ENCODE results near the gene KRT73. TPM values are rescaled to one million over a fixed set of nuclear protein-coding genes. Genes with fewer than 3 reads are reported as not detected.

The KRT73 gene
- total RNA-seq, 1 experiment from 2014 or later: not detected

DNA sequence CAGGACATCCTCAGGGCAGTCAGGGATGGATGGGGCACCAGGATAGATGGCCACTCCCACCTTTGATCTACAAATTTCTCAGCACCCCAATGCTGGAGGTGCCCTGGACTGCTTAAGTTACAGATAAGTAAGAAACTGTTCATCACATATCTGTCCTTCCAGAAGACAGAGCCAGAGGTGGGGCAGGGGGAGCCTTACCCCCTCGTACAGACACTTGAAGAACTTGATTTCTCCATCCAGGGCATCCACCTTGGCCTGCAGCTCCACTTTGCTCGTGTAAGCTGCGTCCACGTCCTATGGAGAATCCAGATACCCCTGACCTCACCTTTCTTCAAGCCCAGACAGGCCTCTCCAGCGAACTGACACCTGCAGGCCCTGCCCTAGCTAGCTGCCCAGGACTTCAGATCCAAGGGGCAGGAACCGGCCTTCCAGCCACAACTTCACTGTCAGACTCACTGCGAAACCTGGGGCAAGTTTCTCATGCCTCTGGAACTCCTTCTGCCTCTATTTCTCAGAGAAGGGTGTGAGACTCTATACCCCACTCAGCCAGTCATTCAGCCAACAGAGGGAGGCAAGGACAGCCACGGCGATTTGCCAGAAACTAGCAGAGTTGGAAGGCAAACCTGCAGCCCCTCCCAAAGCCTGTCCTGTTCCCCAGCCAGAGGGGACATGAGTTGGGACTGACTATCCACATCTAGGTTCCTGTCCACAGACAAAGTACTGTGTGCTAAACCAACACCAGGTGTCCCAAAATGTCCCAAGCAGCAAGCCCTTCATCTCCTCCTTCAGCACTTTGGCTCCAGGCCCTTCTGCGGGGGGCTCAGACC, 3.8 kb downstream of the KRT73 start:
- no peak overlapping the region for H3K4me3 Mint-ChIP-seq
- no peak for DNase-seq (ENCODE audit: low spot score)
- TF ChIP-seq ZNF138 (CRISPR knock-in tag; conservative IDR thresholded peaks at IDR 0.05) (no peak), PRRX2 (CRISPR knock-in tag; IDR thresholded peaks at IDR 0.05) (no peak), ZNF121 (CRISPR knock-in tag; IDR thresholded peaks at IDR 0.05) (no peak), ZNF317 (CRISPR knock-in tag; IDR thresholded peaks at IDR 0.05; ENCODE audit: borderline replicate concordance, low read depth) (no peak), GRHL2 (CRISPR knock-in tag; IDR thresholded peaks at IDR 0.05; ENCODE audit: insufficient replicate concordance, severe bottlenecking) (no peak), ZNF263 (CRISPR knock-in tag; IDR thresholded peaks at IDR 0.05; ENCODE audit: low read depth) (no peak), CBFB (CRISPR knock-in tag; IDR thresholded peaks at IDR 0.05; ENCODE audit: low read depth) (no peak), IRF2 (CRISPR knock-in tag; IDR thresholded peaks at IDR 0.05; ENCODE audit: borderline replicate concordance, low read depth) (no peak), NR2C2 (CRISPR knock-in tag; IDR thresholded peaks at IDR 0.05) (no peak), ELF4 (CRISPR knock-in tag; IDR thresholded peaks at IDR 0.05; ENCODE audit: low read depth) (no peak), TEAD1 (CRISPR knock-in tag; IDR thresholded peaks at IDR 0.05) (no peak), NFE2L1 (CRISPR knock-in tag; IDR thresholded peaks at IDR 0.05) (no peak), FOXP1 (CRISPR knock-in tag; IDR thresholded peaks at IDR 0.05; ENCODE audit: borderline replicate concordance) (no peak)
- TF ChIP-seq, protein P1, sequence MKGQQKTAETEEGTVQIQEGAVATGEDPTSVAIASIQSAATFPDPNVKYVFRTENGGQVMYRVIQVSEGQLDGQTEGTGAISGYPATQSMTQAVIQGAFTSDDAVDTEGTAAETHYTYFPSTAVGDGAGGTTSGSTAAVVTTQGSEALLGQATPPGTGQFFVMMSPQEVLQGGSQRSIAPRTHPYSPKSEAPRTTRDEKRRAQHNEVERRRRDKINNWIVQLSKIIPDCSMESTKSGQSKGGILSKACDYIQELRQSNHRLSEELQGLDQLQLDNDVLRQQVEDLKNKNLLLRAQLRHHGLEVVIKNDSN (CRISPR knock-in tag; IDR thresholded peaks at IDR 0.05): no peak
- TF ChIP-seq, protein P2, sequence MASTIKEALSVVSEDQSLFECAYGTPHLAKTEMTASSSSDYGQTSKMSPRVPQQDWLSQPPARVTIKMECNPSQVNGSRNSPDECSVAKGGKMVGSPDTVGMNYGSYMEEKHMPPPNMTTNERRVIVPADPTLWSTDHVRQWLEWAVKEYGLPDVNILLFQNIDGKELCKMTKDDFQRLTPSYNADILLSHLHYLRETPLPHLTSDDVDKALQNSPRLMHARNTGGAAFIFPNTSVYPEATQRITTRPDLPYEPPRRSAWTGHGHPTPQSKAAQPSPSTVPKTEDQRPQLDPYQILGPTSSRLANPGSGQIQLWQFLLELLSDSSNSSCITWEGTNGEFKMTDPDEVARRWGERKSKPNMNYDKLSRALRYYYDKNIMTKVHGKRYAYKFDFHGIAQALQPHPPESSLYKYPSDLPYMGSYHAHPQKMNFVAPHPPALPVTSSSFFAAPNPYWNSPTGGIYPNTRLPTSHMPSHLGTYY (CRISPR knock-in tag; IDR thresholded peaks at IDR 0.05): no peak
- TF ChIP-seq, protein P3, sequence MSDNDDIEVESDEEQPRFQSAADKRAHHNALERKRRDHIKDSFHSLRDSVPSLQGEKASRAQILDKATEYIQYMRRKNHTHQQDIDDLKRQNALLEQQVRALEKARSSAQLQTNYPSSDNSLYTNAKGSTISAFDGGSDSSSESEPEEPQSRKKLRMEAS (CRISPR knock-in tag; IDR thresholded peaks at IDR 0.05): no peak
- TF ChIP-seq, protein P4, sequence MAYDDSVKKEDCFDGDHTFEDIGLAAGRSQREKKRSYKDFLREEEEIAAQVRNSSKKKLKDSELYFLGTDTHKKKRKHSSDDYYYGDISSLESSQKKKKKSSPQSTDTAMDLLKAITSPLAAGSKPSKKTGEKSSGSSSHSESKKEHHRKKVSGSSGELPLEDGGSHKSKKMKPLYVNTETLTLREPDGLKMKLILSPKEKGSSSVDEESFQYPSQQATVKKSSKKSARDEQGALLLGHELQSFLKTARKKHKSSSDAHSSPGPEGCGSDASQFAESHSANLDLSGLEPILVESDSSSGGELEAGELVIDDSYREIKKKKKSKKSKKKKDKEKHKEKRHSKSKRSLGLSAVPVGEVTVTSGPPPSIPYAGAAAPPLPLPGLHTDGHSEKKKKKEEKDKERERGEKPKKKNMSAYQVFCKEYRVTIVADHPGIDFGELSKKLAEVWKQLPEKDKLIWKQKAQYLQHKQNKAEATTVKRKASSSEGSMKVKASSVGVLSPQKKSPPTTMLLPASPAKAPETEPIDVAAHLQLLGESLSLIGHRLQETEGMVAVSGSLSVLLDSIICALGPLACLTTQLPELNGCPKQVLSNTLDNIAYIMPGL (CRISPR knock-in tag; IDR thresholded peaks at IDR 0.05): no peak
- TF ChIP-seq, protein P5, sequence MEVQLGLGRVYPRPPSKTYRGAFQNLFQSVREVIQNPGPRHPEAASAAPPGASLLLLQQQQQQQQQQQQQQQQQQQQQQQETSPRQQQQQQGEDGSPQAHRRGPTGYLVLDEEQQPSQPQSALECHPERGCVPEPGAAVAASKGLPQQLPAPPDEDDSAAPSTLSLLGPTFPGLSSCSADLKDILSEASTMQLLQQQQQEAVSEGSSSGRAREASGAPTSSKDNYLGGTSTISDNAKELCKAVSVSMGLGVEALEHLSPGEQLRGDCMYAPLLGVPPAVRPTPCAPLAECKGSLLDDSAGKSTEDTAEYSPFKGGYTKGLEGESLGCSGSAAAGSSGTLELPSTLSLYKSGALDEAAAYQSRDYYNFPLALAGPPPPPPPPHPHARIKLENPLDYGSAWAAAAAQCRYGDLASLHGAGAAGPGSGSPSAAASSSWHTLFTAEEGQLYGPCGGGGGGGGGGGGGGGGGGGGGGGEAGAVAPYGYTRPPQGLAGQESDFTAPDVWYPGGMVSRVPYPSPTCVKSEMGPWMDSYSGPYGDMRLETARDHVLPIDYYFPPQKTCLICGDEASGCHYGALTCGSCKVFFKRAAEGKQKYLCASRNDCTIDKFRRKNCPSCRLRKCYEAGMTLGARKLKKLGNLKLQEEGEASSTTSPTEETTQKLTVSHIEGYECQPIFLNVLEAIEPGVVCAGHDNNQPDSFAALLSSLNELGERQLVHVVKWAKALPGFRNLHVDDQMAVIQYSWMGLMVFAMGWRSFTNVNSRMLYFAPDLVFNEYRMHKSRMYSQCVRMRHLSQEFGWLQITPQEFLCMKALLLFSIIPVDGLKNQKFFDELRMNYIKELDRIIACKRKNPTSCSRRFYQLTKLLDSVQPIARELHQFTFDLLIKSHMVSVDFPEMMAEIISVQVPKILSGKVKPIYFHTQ (CRISPR knock-in tag; IDR thresholded peaks at IDR 0.05): no peak
- TF ChIP-seq, protein P6, sequence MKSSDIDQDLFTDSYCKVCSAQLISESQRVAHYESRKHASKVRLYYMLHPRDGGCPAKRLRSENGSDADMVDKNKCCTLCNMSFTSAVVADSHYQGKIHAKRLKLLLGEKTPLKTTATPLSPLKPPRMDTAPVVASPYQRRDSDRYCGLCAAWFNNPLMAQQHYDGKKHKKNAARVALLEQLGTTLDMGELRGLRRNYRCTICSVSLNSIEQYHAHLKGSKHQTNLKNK (CRISPR knock-in tag; IDR thresholded peaks at IDR 0.05): no peak
- no peak for ATAC-seq
- CTCF ChIA-PET: no interaction called here
- H3K4me1 Mint-ChIP-seq: peaks cover 4% of the 10 kb centered on the region; the same call in 1 of the 2 replicates
- no peaks in the 10 kb centered on the region for H3K9me3 Mint-ChIP-seq
- H3K27me3 Mint-ChIP-seq (ENCODE audit: low read depth): peaks cover 3% of the 10 kb centered on the region; the same call in 1 of the 2 replicates
- no peak overlapping the region for H3K27ac Mint-ChIP-seq
- H3K36me3 Mint-ChIP-seq: no peaks in the 10 kb centered on the region
- POLR2A ChIA-PET: no interaction called here
